SK-N-SH treated with all-trans-retinoic acid at 6 μM for 48 hours (cell line): Measurements from ENCODE around the gene ARHGAP4.

Experiments
- ATAC-seq: fragments of 200-7000 bp; cut with Tn5 transposase; 3 replicates; pipeline ENCODE4 v1.9.1; 2020; ENCODE audit warnings: mild to moderate bottlenecking, moderate library complexity
- BACH2 ChIP-seq: fragments of 250-450 bp; sonication (Bioruptor Pico); IDR thresholded peaks from 2 replicates; pipeline ENCODE4 v1.9.0; 2021; ENCODE audit warnings: mild to moderate bottlenecking, borderline replicate concordance
- CSDC2 ChIP-seq: fragments of 250-450 bp; sonication (Bioruptor Pico); IDR thresholded peaks from 2 replicates; pipeline ENCODE4 v1.5.0; 2020; ENCODE audit warnings: mild to moderate bottlenecking, moderate library complexity
- ESRRG ChIP-seq: fragments of 250-450 bp; sonication (Bioruptor Pico); IDR thresholded peaks from 2 replicates; pipeline ENCODE4 v1.6.1; 2021; ENCODE audit warnings: mild to moderate bottlenecking
- GLIS3 ChIP-seq: fragments of 250-450 bp; sonication (Bioruptor Pico); IDR thresholded peaks from 2 replicates; pipeline ENCODE4 v1.5.0; 2020; ENCODE audit warnings: mild to moderate bottlenecking, moderate library complexity
- ISL1 ChIP-seq: fragments of 250-450 bp; sonication (Bioruptor Pico); IDR thresholded peaks from 2 replicates; pipeline ENCODE4 v2.1.2; 2022; ENCODE audit warnings: mild to moderate bottlenecking, moderate library complexity
- OSR1 ChIP-seq: fragments of 250-450 bp; sonication (Bioruptor Pico); IDR thresholded peaks from 2 replicates; pipeline ENCODE4 v1.8.0; 2022; ENCODE audit warnings: moderate library complexity, mild to moderate bottlenecking, inconsistent platforms
- POU6F1 ChIP-seq: fragments of 250-450 bp; sonication (Bioruptor Pico); IDR thresholded peaks from 2 replicates; pipeline ENCODE4 v1.8.0; 2021; ENCODE audit warnings: low read depth, mild to moderate bottlenecking, moderate library complexity, borderline replicate concordance
- RARB ChIP-seq: fragments of 250-450 bp; sonication (Bioruptor Pico); IDR thresholded peaks from 2 replicates; pipeline ENCODE4 v1.8.0; 2021; ENCODE audit warnings: mild to moderate bottlenecking, moderate library complexity
- SNAI2 ChIP-seq: fragments of 250-450 bp; sonication (Bioruptor Pico); IDR thresholded peaks from 2 replicates; pipeline ENCODE4 v1.5.0; 2020; ENCODE audit warnings: mild to moderate bottlenecking, moderate library complexity
- TOX ChIP-seq: fragments of 250-450 bp; sonication (Bioruptor Pico); IDR thresholded peaks from 2 replicates; pipeline ENCODE4 v1.8.0; 2021; ENCODE audit warnings: mild to moderate bottlenecking, moderate library complexity, borderline replicate concordance
- ZFP3 ChIP-seq: fragments of 250-450 bp; sonication (Bioruptor Pico); IDR thresholded peaks from 2 replicates; pipeline ENCODE4 v1.5.0; 2020; ENCODE audit warnings: mild to moderate bottlenecking, moderate library complexity
- ZFP30 ChIP-seq: fragments of 450-650 bp; formaldehyde crosslinking; IDR thresholded peaks from 2 replicates; pipeline ENCODE4 v1.5.0; 2022; ENCODE audit warnings: mild to moderate bottlenecking, moderate library complexity
- ZNF565 ChIP-seq: fragments of 450-650 bp; formaldehyde crosslinking; conservative IDR thresholded peaks from 2 replicates; pipeline ENCODE4 v1.5.0; 2020; ENCODE audit warnings: low read depth, mild to moderate bottlenecking, moderate library complexity
- ZNF70 ChIP-seq: fragments of 450-650 bp; formaldehyde crosslinking; IDR thresholded peaks from 2 replicates; pipeline ENCODE4 v1.5.0; 2020; ENCODE audit warnings: mild to moderate bottlenecking, moderate library complexity
- ZNF8 ChIP-seq: fragments of 450-650 bp; formaldehyde crosslinking; IDR thresholded peaks from 2 replicates; pipeline ENCODE4 v1.5.0; 2020; ENCODE audit warnings: mild to moderate bottlenecking, moderate library complexity
- TF ChIP-seq, protein P1 (sequence below): fragments of 250-450 bp; sonication (Bioruptor Pico); IDR thresholded peaks from 2 replicates; pipeline ENCODE4 v1.8.0; 2020; ENCODE audit warnings: mild to moderate bottlenecking, moderate library complexity, borderline replicate concordance
- TF ChIP-seq, protein P2 (sequence below): fragments of 250-450 bp; sonication (Bioruptor Pico); IDR thresholded peaks from 2 replicates; pipeline ENCODE4 v1.5.0; 2020; ENCODE audit warnings: mild to moderate bottlenecking, moderate library complexity
- TF ChIP-seq, protein P3 (sequence below): fragments of 250-450 bp; sonication (Bioruptor Pico); IDR thresholded peaks from 2 replicates; pipeline ENCODE4 v1.5.1; 2020; ENCODE audit warnings: low read depth, mild to moderate bottlenecking, moderate library complexity
- TF ChIP-seq, protein P4 (sequence below): fragments of 250-450 bp; sonication (Bioruptor Pico); IDR thresholded peaks from 2 replicates; pipeline ENCODE4 v1.5.1; 2021; ENCODE audit warnings: mild to moderate bottlenecking, moderate library complexity

Gene ARHGAP4

DNA sequence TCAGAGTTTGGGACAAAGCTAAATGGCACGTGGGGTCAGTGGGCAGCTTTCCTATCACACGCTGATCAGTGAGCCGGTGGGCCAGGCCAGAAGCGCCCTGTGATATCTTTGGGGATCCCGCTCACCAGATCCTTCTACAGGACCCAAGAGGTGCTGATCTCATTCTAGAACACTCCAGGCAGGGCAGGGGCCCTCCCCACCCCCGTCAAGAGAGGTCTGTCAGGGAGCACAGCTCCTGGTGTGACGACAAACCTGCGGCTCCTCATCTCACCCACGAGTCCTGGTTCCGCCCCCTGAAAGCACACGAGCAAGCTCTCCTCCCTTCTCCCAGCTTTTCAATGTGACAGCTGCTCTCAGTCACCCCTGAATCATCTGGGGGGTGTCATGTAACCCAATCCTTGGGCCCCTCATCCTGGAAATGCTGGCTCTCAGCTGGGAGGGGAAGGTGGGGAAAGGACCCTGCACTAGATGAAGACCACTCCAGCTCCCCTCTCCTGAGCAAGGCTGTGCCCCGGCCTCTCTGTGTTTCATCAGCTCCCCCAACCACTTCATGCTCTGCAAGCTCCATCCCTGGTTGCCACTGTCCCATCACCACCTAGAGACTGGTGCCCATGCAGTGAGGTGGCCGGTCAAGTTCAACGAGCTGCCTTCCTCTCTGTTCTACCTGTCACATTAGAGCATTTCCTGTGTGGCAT is 40.9 kb upstream of the ARHGAP4 start:
- TF ChIP-seq ISL1 (CRISPR knock-in tag) (no peak), ZNF565 (CRISPR knock-in tag) (no peak), POU6F1 (CRISPR knock-in tag) (no peak), GLIS3 (CRISPR knock-in tag) (no peak), OSR1 (CRISPR knock-in tag) (no peak), ZFP30 (CRISPR knock-in tag) (no peak), ZNF8 (CRISPR knock-in tag) (no peak), CSDC2 (no peak), ZFP3 (CRISPR knock-in tag) (no peak)
- TF ChIP-seq, protein P1, sequence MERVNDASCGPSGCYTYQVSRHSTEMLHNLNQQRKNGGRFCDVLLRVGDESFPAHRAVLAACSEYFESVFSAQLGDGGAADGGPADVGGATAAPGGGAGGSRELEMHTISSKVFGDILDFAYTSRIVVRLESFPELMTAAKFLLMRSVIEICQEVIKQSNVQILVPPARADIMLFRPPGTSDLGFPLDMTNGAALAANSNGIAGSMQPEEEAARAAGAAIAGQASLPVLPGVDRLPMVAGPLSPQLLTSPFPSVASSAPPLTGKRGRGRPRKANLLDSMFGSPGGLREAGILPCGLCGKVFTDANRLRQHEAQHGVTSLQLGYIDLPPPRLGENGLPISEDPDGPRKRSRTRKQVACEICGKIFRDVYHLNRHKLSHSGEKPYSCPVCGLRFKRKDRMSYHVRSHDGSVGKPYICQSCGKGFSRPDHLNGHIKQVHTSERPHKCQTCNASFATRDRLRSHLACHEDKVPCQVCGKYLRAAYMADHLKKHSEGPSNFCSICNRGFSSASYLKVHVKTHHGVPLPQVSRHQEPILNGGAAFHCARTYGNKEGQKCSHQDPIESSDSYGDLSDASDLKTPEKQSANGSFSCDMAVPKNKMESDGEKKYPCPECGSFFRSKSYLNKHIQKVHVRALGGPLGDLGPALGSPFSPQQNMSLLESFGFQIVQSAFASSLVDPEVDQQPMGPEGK = no peak
- TF ChIP-seq, protein P2, sequence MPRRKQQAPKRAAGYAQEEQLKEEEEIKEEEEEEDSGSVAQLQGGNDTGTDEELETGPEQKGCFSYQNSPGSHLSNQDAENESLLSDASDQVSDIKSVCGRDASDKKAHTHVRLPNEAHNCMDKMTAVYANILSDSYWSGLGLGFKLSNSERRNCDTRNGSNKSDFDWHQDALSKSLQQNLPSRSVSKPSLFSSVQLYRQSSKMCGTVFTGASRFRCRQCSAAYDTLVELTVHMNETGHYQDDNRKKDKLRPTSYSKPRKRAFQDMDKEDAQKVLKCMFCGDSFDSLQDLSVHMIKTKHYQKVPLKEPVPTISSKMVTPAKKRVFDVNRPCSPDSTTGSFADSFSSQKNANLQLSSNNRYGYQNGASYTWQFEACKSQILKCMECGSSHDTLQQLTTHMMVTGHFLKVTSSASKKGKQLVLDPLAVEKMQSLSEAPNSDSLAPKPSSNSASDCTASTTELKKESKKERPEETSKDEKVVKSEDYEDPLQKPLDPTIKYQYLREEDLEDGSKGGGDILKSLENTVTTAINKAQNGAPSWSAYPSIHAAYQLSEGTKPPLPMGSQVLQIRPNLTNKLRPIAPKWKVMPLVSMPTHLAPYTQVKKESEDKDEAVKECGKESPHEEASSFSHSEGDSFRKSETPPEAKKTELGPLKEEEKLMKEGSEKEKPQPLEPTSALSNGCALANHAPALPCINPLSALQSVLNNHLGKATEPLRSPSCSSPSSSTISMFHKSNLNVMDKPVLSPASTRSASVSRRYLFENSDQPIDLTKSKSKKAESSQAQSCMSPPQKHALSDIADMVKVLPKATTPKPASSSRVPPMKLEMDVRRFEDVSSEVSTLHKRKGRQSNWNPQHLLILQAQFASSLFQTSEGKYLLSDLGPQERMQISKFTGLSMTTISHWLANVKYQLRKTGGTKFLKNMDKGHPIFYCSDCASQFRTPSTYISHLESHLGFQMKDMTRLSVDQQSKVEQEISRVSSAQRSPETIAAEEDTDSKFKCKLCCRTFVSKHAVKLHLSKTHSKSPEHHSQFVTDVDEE (CRISPR knock-in tag) = no peak
- TF ChIP-seq, protein P3, sequence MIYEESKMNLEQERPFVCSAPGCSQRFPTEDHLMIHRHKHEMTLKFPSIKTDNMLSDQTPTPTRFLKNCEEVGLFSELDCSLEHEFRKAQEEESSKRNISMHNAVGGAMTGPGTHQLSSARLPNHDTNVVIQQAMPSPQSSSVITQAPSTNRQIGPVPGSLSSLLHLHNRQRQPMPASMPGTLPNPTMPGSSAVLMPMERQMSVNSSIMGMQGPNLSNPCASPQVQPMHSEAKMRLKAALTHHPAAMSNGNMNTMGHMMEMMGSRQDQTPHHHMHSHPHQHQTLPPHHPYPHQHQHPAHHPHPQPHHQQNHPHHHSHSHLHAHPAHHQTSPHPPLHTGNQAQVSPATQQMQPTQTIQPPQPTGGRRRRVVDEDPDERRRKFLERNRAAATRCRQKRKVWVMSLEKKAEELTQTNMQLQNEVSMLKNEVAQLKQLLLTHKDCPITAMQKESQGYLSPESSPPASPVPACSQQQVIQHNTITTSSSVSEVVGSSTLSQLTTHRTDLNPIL (CRISPR knock-in tag) = no peak
- TF ChIP-seq, all 23 proteins: peak for 0
- ATAC-seq = no peak

DNA sequence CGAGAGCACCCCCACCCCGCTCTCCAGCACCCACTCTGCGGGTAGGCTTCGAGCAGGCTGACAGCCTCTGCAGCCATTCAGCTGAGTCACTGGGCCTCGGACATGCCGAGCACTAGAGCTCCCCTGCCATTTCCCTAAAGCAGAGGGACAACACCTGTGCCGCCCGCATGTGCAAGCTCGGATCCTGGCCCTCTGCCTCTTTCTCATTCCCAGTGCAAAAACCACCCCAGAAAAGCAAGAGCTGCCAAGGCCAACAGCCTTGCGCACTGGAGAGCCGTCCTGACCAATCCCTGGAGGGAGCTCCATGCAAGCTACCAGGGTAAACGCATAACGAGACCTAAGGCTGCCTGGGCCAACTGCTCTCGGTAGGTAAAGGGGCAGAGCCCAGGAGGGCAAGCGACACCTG is 40.2 kb upstream of the ARHGAP4 start:
- TF ChIP-seq ESRRG (no peak), BACH2 (CRISPR knock-in tag) (no peak), ZFP3 (CRISPR knock-in tag) (no peak), ZNF70 (CRISPR knock-in tag) (no peak), OSR1 (CRISPR knock-in tag) (no peak), ZNF565 (CRISPR knock-in tag) (no peak), SNAI2 (CRISPR knock-in tag) (no peak), RARB (CRISPR knock-in tag) (no peak), TOX (no peak), ISL1 (CRISPR knock-in tag) (no peak)
- TF ChIP-seq, protein P4, sequence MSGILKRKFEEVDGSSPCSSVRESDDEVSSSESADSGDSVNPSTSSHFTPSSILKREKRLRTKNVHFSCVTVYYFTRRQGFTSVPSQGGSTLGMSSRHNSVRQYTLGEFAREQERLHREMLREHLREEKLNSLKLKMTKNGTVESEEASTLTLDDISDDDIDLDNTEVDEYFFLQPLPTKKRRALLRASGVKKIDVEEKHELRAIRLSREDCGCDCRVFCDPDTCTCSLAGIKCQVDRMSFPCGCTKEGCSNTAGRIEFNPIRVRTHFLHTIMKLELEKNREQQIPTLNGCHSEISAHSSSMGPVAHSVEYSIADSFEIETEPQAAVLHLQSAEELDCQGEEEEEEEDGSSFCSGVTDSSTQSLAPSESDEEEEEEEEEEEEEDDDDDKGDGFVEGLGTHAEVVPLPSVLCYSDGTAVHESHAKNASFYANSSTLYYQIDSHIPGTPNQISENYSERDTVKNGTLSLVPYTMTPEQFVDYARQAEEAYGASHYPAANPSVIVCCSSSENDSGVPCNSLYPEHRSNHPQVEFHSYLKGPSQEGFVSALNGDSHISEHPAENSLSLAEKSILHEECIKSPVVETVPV (CRISPR knock-in tag) = no peak
- TF ChIP-seq, protein P2 (CRISPR knock-in tag) = no peak
- TF ChIP-seq, protein P3 (CRISPR knock-in tag) = no peak
- TF ChIP-seq, protein P1 = no peak
- ATAC-seq = no peak
